Transverse colon (tissue), 4 donors: ENCODE measurements around the gene RAB41. TPM values are rescaled to one million over a fixed set of nuclear protein-coding genes. Genes with fewer than 3 reads are reported as not detected.
"Not testable (repeated sequence)": the region's sequence is repeated elsewhere in the genome, so short reads cannot be mapped to it uniquely, and the experiment has no call there.

Experiments
- DNase-seq: peaks from one replicate; pipeline ENCODE4 v3.0.0-alpha.2; 2019
- H3K27ac ChIP-seq, 4 donors: fragments of 200-600 bp; sonication (generic); 2 replicates each; pipeline ENCODE4 v1.5.1; 2016 to 2018; ENCODE audit warnings: inconsistent platforms in 4 of 4
- H3K27me3 ChIP-seq: fragments of 200-600 bp; sonication (generic); 2 replicates; pipeline ENCODE4 v1.5.1; 2017; ENCODE audit warnings: inconsistent platforms
- H3K36me3 ChIP-seq, 4 donors: fragments of 200-600 bp; sonication (generic); 2 replicates each; pipeline ENCODE4 v1.5.1; 2017 to 2019; ENCODE audit warnings: inconsistent platforms in 4 of 4
- H3K4me1 ChIP-seq, 4 donors: fragments of 200-600 bp; sonication (generic); 2 replicates each; pipeline ENCODE4 v1.5.1; 2017 to 2020; ENCODE audit warnings: inconsistent platforms in 4 of 4
- H3K4me3 ChIP-seq, 4 donors: fragments of 200-600 bp; sonication (generic); 1 replicate in 1 of 4; 2 replicates in 3 of 4; pipeline versions ENCODE4 v1.5.1 to v1.6.1; 2017 to 2019; ENCODE audit warnings: inconsistent platforms in 4 of 4
- H3K9me3 ChIP-seq, 2 donors: fragments of 200-600 bp; sonication (generic); 2 replicates each; pipeline ENCODE4 v1.5.1; 2017 to 2019; ENCODE audit warnings: inconsistent platforms in 2 of 2
- CTCF ChIP-seq, 5 experiments: fragments of 200-600 bp in 3 of 5; fragments of 450-650 bp in 2 of 5; sonication (generic) in 3 of 5; IDR thresholded peaks; 1 replicate in 2 of 5; 2 replicates in 3 of 5; pipeline ENCODE4 v1.5.1; 2016 to 2017; ENCODE audit warnings: antibody characterized with exemption in 5 of 5, inconsistent platforms in 3 of 5, mild to moderate bottlenecking in 2 of 5, moderate library complexity in 1 of 5
- EP300 ChIP-seq: sonication (generic); formaldehyde crosslinking; IDR thresholded peaks from one replicate; pipeline ENCODE4 v1.6.1; 2017; ENCODE audit warnings: antibody characterized with exemption, low read depth
- POLR2A ChIP-seq: fragments of 450-650 bp; IDR thresholded peaks from one replicate; pipeline ENCODE4 v1.6.1; 2016; ENCODE audit warnings: antibody characterized with exemption, mild to moderate bottlenecking, moderate library complexity
- POLR2AphosphoS5 ChIP-seq, 3 donors: sonication (generic); formaldehyde crosslinking; IDR thresholded peaks; one replicate each; pipeline ENCODE4 v1.6.1; 2016; ENCODE audit warnings: antibody characterized with exemption in 3 of 3
- WGBS, 2 donors: methylation state at CpG; one replicate each; pipeline ENCODE4 v1.1.5; 2018; ENCODE audit warnings: low coverage in 1 of 2; 5-methylcytosine and 5-hydroxymethylcytosine counted together
- in situ Hi-C, 4 donors: fragments of 200-750 bp; cut with MboI; loops; one replicate each; pipeline versions ENCODE4 v1.15.0 to v1.15.1; 2017; ENCODE audit warnings: low sequenced_read_pairs in 3 of 4, low pct_ligation_motif_present in 1 of 4, low pct_unique_long_range_greater_than_20kb in 1 of 4
- intact Hi-C: fragments of 100-400 bp; cut with DNase I; formaldehyde crosslinking; loops from one replicate; pipeline ENCODE4 v1.15.1; 2023; ENCODE audit warnings: low total_unique reads
- small RNA-seq, 4 donors: library from RNA; depleted of rRNA; stranded (forward); fragments of <200 nt; gene quantifications; one replicate each; pipeline ENCODE3, GENCODE V24; 2016
- total RNA-seq, 4 donors: library from RNA; depleted of rRNA; stranded (reverse); fragments of >200 nt; gene quantifications; one replicate each; pipeline ENCODE4 v1.1.0, GENCODE V29; 2016

The RAB41 gene
- total RNA-seq, 4 donors from 2014 or later: 0.68 to 4.2 TPM; not detected in 2

- H3K27ac ChIP-seq: no peak overlapping the region
- TF ChIP-seq EP300: no peak
- TF ChIP-seq POLR2AphosphoS5 (IDR thresholded peaks at IDR 0.05): no peak
- TF ChIP-seq POLR2A: no peak
- TF ChIP-seq CTCF (IDR thresholded peaks at IDR 0.05): no peak
- no peak for DNase-seq
- intact Hi-C loops (no loop called here), in situ Hi-C loops (no loop called here)
- no peaks in the 10 kb centered on the region for H3K36me3 ChIP-seq
- WGBS, 2 donors: 60 to 87% methylated on average over 1 to 4 of the region's 4 CpGs
- H3K4me3 ChIP-seq: no peak overlapping the region
- no peaks in the 10 kb centered on the region for H3K27me3 ChIP-seq
- H3K9me3 ChIP-seq: no peaks in the 10 kb centered on the region
- H3K4me1 ChIP-seq: no peaks in the 10 kb centered on the region
These were observed 40.8 kb downstream of the RAB41 start for GRCh38 chrX:70322784-70323183.

GRCh38 chrX:70323628-70324027 is 41.7 kb downstream of the RAB41 start:
- H3K4me3 ChIP-seq, in situ Hi-C loops, H3K36me3 ChIP-seq, H3K9me3 ChIP-seq, DNase-seq, intact Hi-C loops, H3K4me1 ChIP-seq, H3K27ac ChIP-seq, H3K27me3 ChIP-seq: not testable (repeated sequence)
- 93% methylated on average over 6 of the region's 6 CpGs; no CpG with 5 or more reads in 1 of the 2 donors for WGBS, 2 donors

- no peaks in the 10 kb centered on the region for H3K9me3 ChIP-seq
- TF ChIP-seq POLR2AphosphoS5 (IDR thresholded peaks at IDR 0.05): no peak
- no peak for TF ChIP-seq POLR2A
- TF ChIP-seq CTCF (IDR thresholded peaks at IDR 0.05): no peak
- no peak for TF ChIP-seq EP300
- H3K27ac ChIP-seq: no peak overlapping the region
- H3K4me1 ChIP-seq: no peaks in the 10 kb centered on the region
- intact Hi-C loops: no loop called here
- H3K4me3 ChIP-seq: no peak overlapping the region
- in situ Hi-C loops: no loop called here
- no peaks in the 10 kb centered on the region for H3K27me3 ChIP-seq
- no peaks in the 10 kb centered on the region for H3K36me3 ChIP-seq
- DNase-seq: no peak
- WGBS, 2 donors: 80 to 90% methylated on average over 1 to 2 of the region's 2 CpGs
These were observed 42.4 kb downstream of the RAB41 start for GRCh38 chrX:70324326-70324725.

- DNase-seq: no peak
- H3K4me1 ChIP-seq: no peaks in the 10 kb centered on the region
- no peak for TF ChIP-seq EP300
- no peak for TF ChIP-seq POLR2A
- intact Hi-C loops: no loop called here
- 69% methylated on average over 1 of the region's 1 CpG; no CpG with 5 or more reads in 1 of the 2 donors for WGBS, 2 donors
- no peak overlapping the region for H3K27ac ChIP-seq
- H3K36me3 ChIP-seq: no peaks in the 10 kb centered on the region
- no peaks in the 10 kb centered on the region for H3K9me3 ChIP-seq
- in situ Hi-C loops: no loop called here
- H3K27me3 ChIP-seq: no peaks in the 10 kb centered on the region
- no peak overlapping the region for H3K4me3 ChIP-seq
These were observed 49.2 kb downstream of the RAB41 start for GRCh38 chrX:70331161-70331560.

GRCh38 chrX:70332600-70332999 is 50.6 kb downstream of the RAB41 start:
- in situ Hi-C loops: no loop called here
- 88% methylated on average over 1 of the region's 1 CpG; no CpG with 5 or more reads in 1 of the 2 donors for WGBS, 2 donors
- no peaks in the 10 kb centered on the region for H3K9me3 ChIP-seq
- intact Hi-C loops: no loop called here
- H3K36me3 ChIP-seq: no peaks in the 10 kb centered on the region
- H3K4me1 ChIP-seq: no peaks in the 10 kb centered on the region
- no peaks in the 10 kb centered on the region for H3K27me3 ChIP-seq
- TF ChIP-seq EP300: no peak
- TF ChIP-seq POLR2AphosphoS5 (IDR thresholded peaks at IDR 0.05): no peak
- no peak for TF ChIP-seq CTCF (IDR thresholded peaks at IDR 0.05)
- TF ChIP-seq POLR2A: no peak
- H3K4me3 ChIP-seq: no peak overlapping the region
- H3K27ac ChIP-seq: no peak overlapping the region
- no peak for DNase-seq

Small RNA genes within 50 kb of the gene (small RNA-seq; reads per million reads assigned to genes)
- 0 to 0.28 (median 0.14) reads per million in 4 donors for gene RNA5SP507

Other genes starting within 250 kb of the RAB41 start
- not detected for gene AWAT2, start 232.2 kb upstream of the RAB41 start, total RNA-seq
- not detected for gene OTUD6A, start 219.7 kb upstream of the RAB41 start, total RNA-seq
- gene IGBP1, start 148.7 kb upstream of the RAB41 start, total RNA-seq: 10 to 100 TPM; 23.7 to 99.0 (median 56.5) TPM
- gene DGAT2L6, start 104.7 kb upstream of the RAB41 start, total RNA-seq: not detected
- not detected for gene AWAT1, start 47.5 kb upstream of the RAB41 start, total RNA-seq
- 1 to 10 TPM in 3 of 4 donors, under 1 TPM in 1; 0.80 to 5.1 (median 2.3) TPM for gene P2RY4, start 22.0 kb upstream of the RAB41 start, total RNA-seq
- gene ARR3, start 13.8 kb upstream of the RAB41 start, total RNA-seq: 1 to 10 TPM in 2 of 4 donors, not detected in 2; 1.5 to 2.9 TPM
- 10 to 100 TPM in 3 of 4 donors, 1 to 10 TPM in 1; 7.8 to 45.5 (median 23.1) TPM for gene PDZD11, start 7.8 kb downstream of the RAB41 start, total RNA-seq
- 1 to 10 TPM in 3 of 4 donors, not detected in 1; 1.3 to 4.4 (median 1.4) TPM for gene KIF4A, start 7.9 kb downstream of the RAB41 start, total RNA-seq
- gene GDPD2, start 141.1 kb downstream of the RAB41 start, total RNA-seq: 10 to 100 TPM in 3 of 4 donors, 1 to 10 TPM in 1; 1.6 to 68.1 (median 31.2) TPM
- 10 to 100 TPM; 31.8 to 59.4 (median 54.8) TPM for gene DLG3, start 162.7 kb downstream of the RAB41 start, total RNA-seq